Measurements from ENCODE around the gene CACNA1C. TPM values are rescaled to one million over a fixed set of nuclear protein-coding genes. Genes with fewer than 3 reads are reported as not detected.

CACNA1C gene
- total and polyA plus RNA-seq, 2 of the 4 experiments (the other 2 are of a cell fraction): 1.6 to 2.6 TPM

- H3K36me3 ChIP-seq (ENCODE audit: control insufficient read depth, insufficient read depth, low read length): no peaks in the 10 kb centered on the region
- no peak overlapping the region for H2AK9ac ChIP-seq (replicated peaks; ENCODE audit: low read depth, low read length, poor library complexity)
- intact Hi-C loops (cut with micrococcal nuclease) (no loop called here), dilution Hi-C loops (cut with HindIII; ENCODE audit: low sequenced_read_pairs, unreplicated experiment) (no loop called here), in situ Hi-C loops (cut with MboI; ENCODE audit: low sequenced_read_pairs) (no loop called here)
- H3K4me3 ChIP-seq (ENCODE audit: insufficient read depth, low read depth, low read length): no peak overlapping the region
- H3K27me3 ChIP-seq (ENCODE audit: control insufficient read depth, insufficient read depth, low read length): no peaks in the 10 kb centered on the region
- ChIA-PET CTCF (no interaction called here), POLR2A (ENCODE audit: unreplicated experiment) (no interaction called here)
- no peaks in the 10 kb centered on the region for H3K9me3 ChIP-seq (ENCODE audit: control insufficient read depth, insufficient read depth, low read length)
- no peak overlapping the region for H3K4me2 ChIP-seq (ENCODE audit: low read depth, low read length)
- no TSS peak for BruUV-seq (replicated peaks)
- H2BK15ac ChIP-seq (ENCODE audit: low read depth, low read length): no peak overlapping the region
- no peak overlapping the region for H3K18ac ChIP-seq (ENCODE audit: low read depth, low read length)
- no peak overlapping the region for H2BK120ac ChIP-seq (ENCODE audit: low read depth, low read length)
- no peak overlapping the region for H3K4ac ChIP-seq (ENCODE audit: low read depth, low read length)
- no peak overlapping the region for H3K27ac ChIP-seq (ENCODE audit: insufficient read depth, low read length)
- H3K9ac ChIP-seq (ENCODE audit: low read depth, low read length): no peak overlapping the region
- peaks cover 3% of the 10 kb centered on the region; the same call in 1 of the 2 replicates for H3K4me1 ChIP-seq (ENCODE audit: control insufficient read depth, insufficient read depth, low read length)
- H4K20me1 ChIP-seq (ENCODE audit: insufficient read depth, low read length): peaks cover 9% of the 10 kb centered on the region
- no peak overlapping the region for H3K14ac ChIP-seq (replicated peaks; ENCODE audit: low read depth, low read length)
- DNase-seq: no peak
- H2BK5ac ChIP-seq (ENCODE audit: low read depth, low read length, poor library complexity, severe bottlenecking): no peak overlapping the region
- H2AFZ ChIP-seq (replicated peaks; ENCODE audit: low read length, poor library complexity): no peak overlapping the region
- no peak overlapping the region for H3K56ac ChIP-seq (ENCODE audit: extremely low read depth, insufficient read depth, low read length)
- no peak for ATAC-seq (ENCODE audit: low read depth)
- 0 out of 2 replicates have a peak, but pooled peaks cover 2% of the 10 kb centered on the region for H3K9me1 ChIP-seq (ENCODE audit: insufficient read depth, low read length)
- no peak for TF ChIP-seq MXI1 (IDR thresholded peaks at IDR 0.05; ENCODE audit: borderline replicate concordance, low read depth, low read length)
- TF ChIP-seq ELK1 (IDR thresholded peaks at IDR 0.05; ENCODE audit: borderline replicate concordance, low read depth, low read length): no peak
- TF ChIP-seq SMC3 (IDR thresholded peaks at IDR 0.05; ENCODE audit: low read depth, low read length): no peak
- TF ChIP-seq RCOR1 (IDR thresholded peaks at IDR 0.05; ENCODE audit: insufficient replicate concordance, low read length): no peak
- no peak for TF ChIP-seq USF2 (IDR thresholded peaks at IDR 0.05; ENCODE audit: low read depth, low read length)
- TF ChIP-seq CTCF (conservative IDR thresholded peaks at IDR 0.05; ENCODE audit: low read depth, low read length): no peak
- no peak for TF ChIP-seq RAD21 (IDR thresholded peaks at IDR 0.05; ENCODE audit: low read length)
- TF ChIP-seq FOS (IDR thresholded peaks at IDR 0.05; ENCODE audit: low read depth, low read length): no peak
- TF ChIP-seq NFE2L2 (IDR thresholded peaks at IDR 0.05; ENCODE audit: low read depth, low read length): no peak
- TF ChIP-seq CHD1 (IDR thresholded peaks at IDR 0.05; ENCODE audit: low read depth, low read length): no peak
- no peak for TF ChIP-seq RFX5 (IDR thresholded peaks at IDR 0.05; ENCODE audit: low read depth, low read length)
- TF ChIP-seq MAFK (IDR thresholded peaks at IDR 0.05; ENCODE audit: low read depth, low read length): no peak
- no peak for TF ChIP-seq POLR2A (IDR thresholded peaks at IDR 0.05; ENCODE audit: low read depth, low read length)
- TF ChIP-seq CEBPB (IDR thresholded peaks at IDR 0.05; ENCODE audit: low read depth, low read length): no peak
- TF ChIP-seq MAZ (IDR thresholded peaks at IDR 0.05; ENCODE audit: borderline replicate concordance, low read depth, low read length): no peak
- TF ChIP-seq BHLHE40 (IDR thresholded peaks at IDR 0.05; ENCODE audit: low read depth, low read length): no peak
- no peak overlapping the region for H3K23ac ChIP-seq (ENCODE audit: low read depth, low read length)
- peaks cover 0 to 8% of the 10 kb centered on the region in 2 experiments; a peak in 2 of 4 replicates for H3K79me1 ChIP-seq (ENCODE audit: low read depth in 1 of 2, low read length in 2 of 2)
- H4K8ac ChIP-seq (ENCODE audit: low read depth in 2 of 2, low read length in 2 of 2): no peak overlapping the region
- H4K91ac ChIP-seq (ENCODE audit: insufficient read depth, low read depth, low read length): no peak overlapping the region
- no peak overlapping the region for H2AK5ac ChIP-seq (ENCODE audit: low read depth, low read length)
- WGBS, 2 experiments (ENCODE audit: extremely low coverage in 2 of 2, insufficient read length in 1 of 2): 94% methylated on average over 5 of the region's 5 CpGs; no CpG with 5 or more reads in 1 of the 2 experiments
- no peak overlapping the region for H2BK20ac ChIP-seq (ENCODE audit: low read depth, low read length)
- H4K5ac ChIP-seq (ENCODE audit: low read depth, low read length): no peak overlapping the region
These were observed 57.3 kb downstream of the CACNA1C start for GRCh38 chr12:2110127-2110526.

All from IMR-90 (cell line).